ENCODE data around the gene MAN2A1.

DNA sequence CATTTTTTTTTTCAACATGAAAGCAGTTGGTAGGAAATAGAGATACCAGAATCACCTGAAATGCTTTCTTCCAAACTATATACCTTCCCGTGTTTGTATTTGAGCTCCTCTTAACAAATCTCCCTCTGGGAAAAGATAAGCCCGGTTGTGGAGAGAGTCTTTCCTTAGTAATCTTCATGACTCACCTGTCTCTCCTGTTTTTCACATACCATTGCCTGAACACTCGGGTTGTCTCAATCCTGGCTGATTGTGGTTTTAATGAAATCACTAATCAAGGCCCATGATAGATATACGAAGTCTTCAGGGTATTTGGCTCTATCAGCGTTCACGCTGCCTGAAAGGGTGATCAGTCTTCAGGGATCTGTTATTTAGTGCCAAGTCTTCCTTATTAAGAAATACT, 136.7 kb downstream of the MAN2A1 start:
- TF ChIP-seq, protein P1, sequence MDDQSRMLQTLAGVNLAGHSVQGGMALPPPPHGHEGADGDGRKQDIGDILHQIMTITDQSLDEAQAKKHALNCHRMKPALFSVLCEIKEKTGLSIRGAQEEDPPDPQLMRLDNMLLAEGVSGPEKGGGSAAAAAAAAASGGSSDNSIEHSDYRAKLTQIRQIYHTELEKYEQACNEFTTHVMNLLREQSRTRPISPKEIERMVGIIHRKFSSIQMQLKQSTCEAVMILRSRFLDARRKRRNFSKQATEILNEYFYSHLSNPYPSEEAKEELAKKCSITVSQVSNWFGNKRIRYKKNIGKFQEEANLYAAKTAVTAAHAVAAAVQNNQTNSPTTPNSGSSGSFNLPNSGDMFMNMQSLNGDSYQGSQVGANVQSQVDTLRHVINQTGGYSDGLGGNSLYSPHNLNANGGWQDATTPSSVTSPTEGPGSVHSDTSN (IDR thresholded peaks at IDR 0.05), result no peak
- TF ChIP-seq, protein P2, sequence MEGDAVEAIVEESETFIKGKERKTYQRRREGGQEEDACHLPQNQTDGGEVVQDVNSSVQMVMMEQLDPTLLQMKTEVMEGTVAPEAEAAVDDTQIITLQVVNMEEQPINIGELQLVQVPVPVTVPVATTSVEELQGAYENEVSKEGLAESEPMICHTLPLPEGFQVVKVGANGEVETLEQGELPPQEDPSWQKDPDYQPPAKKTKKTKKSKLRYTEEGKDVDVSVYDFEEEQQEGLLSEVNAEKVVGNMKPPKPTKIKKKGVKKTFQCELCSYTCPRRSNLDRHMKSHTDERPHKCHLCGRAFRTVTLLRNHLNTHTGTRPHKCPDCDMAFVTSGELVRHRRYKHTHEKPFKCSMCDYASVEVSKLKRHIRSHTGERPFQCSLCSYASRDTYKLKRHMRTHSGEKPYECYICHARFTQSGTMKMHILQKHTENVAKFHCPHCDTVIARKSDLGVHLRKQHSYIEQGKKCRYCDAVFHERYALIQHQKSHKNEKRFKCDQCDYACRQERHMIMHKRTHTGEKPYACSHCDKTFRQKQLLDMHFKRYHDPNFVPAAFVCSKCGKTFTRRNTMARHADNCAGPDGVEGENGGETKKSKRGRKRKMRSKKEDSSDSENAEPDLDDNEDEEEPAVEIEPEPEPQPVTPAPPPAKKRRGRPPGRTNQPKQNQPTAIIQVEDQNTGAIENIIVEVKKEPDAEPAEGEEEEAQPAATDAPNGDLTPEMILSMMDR (IDR thresholded peaks at IDR 0.05), result no peak
- no peak for TF ChIP-seq CHD2 (IDR thresholded peaks at IDR 0.05; ENCODE audit: low read length, partially characterized antibody)
- TF ChIP-seq, protein P3, sequence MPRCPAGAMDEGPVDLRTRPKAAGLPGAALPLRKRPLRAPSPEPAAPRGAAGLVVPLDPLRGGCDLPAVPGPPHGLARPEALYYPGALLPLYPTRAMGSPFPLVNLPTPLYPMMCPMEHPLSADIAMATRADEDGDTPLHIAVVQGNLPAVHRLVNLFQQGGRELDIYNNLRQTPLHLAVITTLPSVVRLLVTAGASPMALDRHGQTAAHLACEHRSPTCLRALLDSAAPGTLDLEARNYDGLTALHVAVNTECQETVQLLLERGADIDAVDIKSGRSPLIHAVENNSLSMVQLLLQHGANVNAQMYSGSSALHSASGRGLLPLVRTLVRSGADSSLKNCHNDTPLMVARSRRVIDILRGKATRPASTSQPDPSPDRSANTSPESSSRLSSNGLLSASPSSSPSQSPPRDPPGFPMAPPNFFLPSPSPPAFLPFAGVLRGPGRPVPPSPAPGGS (IDR thresholded peaks at IDR 0.05), result no peak
- no peak for TF ChIP-seq NFE2L2 (conservative IDR thresholded peaks at IDR 0.05; ENCODE audit: low read length)
- TF ChIP-seq SMC3 (IDR thresholded peaks at IDR 0.05), result no peak
- no peak for TF ChIP-seq EHMT2 (IDR thresholded peaks at IDR 0.05; ENCODE audit: low read depth)
- TF ChIP-seq, protein P4, sequence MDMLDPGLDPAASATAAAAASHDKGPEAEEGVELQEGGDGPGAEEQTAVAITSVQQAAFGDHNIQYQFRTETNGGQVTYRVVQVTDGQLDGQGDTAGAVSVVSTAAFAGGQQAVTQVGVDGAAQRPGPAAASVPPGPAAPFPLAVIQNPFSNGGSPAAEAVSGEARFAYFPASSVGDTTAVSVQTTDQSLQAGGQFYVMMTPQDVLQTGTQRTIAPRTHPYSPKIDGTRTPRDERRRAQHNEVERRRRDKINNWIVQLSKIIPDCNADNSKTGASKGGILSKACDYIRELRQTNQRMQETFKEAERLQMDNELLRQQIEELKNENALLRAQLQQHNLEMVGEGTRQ (IDR thresholded peaks at IDR 0.05), result no peak
- no peak for TF ChIP-seq TP53 (CRISPR knock-in tag; IDR thresholded peaks at IDR 0.05)
